ENCODE data around the gene UVSSA.

The UVSSA gene

GRCh38 chr4:1362521-1362920 is 15.5 kb downstream of the UVSSA start:
- no peak for TF ChIP-seq CTCF (IDR thresholded peaks at IDR 0.05; ENCODE audit: low read length, missing control alignments)
- no peak overlapping the region for H3K4me3 ChIP-seq (replicated peaks; ENCODE audit: low read depth, low read length)
- DNase-seq (ENCODE audit: low read depth) = no peak

- H3K4me3 ChIP-seq (replicated peaks; ENCODE audit: low read depth, low read length) = no peak overlapping the region
- TF ChIP-seq CTCF (IDR thresholded peaks at IDR 0.05; ENCODE audit: low read length, missing control alignments) = no peak
- no peak for DNase-seq (ENCODE audit: low read depth)
Measured at GRCh38 chr4:1363513-1363912, 16.5 kb downstream of the UVSSA start.

GRCh38 chr4:1364217-1364616 is 17.2 kb downstream of the UVSSA start:
- no peak for TF ChIP-seq CTCF (IDR thresholded peaks at IDR 0.05; ENCODE audit: low read length, missing control alignments)
- no peak overlapping the region for H3K4me3 ChIP-seq (replicated peaks; ENCODE audit: low read depth, low read length)
- DNase-seq (ENCODE audit: low read depth) = no peak

- DNase-seq (ENCODE audit: low read depth) = no peak
- no peak for TF ChIP-seq CTCF (IDR thresholded peaks at IDR 0.05; ENCODE audit: low read length, missing control alignments)
- no peak overlapping the region for H3K4me3 ChIP-seq (replicated peaks; ENCODE audit: low read depth, low read length)
Measured at GRCh38 chr4:1364748-1365147, 17.7 kb downstream of the UVSSA start.

- DNase-seq (ENCODE audit: low read depth) = no peak
- H3K4me3 ChIP-seq (replicated peaks; ENCODE audit: low read depth, low read length) = no peak overlapping the region
- TF ChIP-seq CTCF (IDR thresholded peaks at IDR 0.05; ENCODE audit: low read length, missing control alignments) = no peak
Measured at GRCh38 chr4:1365271-1366178, 18.5 kb downstream of the UVSSA start.

GRCh38 chr4:1366371-1367229 is 19.6 kb downstream of the UVSSA start:
- H3K4me3 ChIP-seq (replicated peaks; ENCODE audit: low read depth, low read length) = no peak overlapping the region
- DNase-seq (ENCODE audit: low read depth) = no peak
- no peak for TF ChIP-seq CTCF (IDR thresholded peaks at IDR 0.05; ENCODE audit: low read length, missing control alignments)
